ENCODE measurements around the gene IRAK2.
"Not testable (repeated sequence)": the region's sequence is repeated elsewhere in the genome, so short reads cannot be mapped to it uniquely, and the experiment has no call there.

Gene IRAK2

GRCh38 chr3:10173095-10173925, 8.6 kb downstream of the IRAK2 start:
- TF ChIP-seq CTCF (conservative IDR thresholded peaks at IDR 0.05; ENCODE audit: low read depth, low read length) = no peak
- DNase-seq (ENCODE audit: low read depth) = peak; percentile 59
- no peak overlapping the region for H3K4me3 ChIP-seq (ENCODE audit: low read depth, low read length)

GRCh38 chr3:10173926-10174435, 9.3 kb downstream of the IRAK2 start:
- H3K4me3 ChIP-seq (ENCODE audit: low read depth, low read length) = no peak overlapping the region
- DNase-seq (ENCODE audit: low read depth) = peak; percentile 98

GRCh38 chr3:10175334-10175733, 10.6 kb downstream of the IRAK2 start:
- DNase-seq (ENCODE audit: low read depth); H3K4me3 ChIP-seq (ENCODE audit: low read depth, low read length): not testable (repeated sequence)

More at GRCh38 chr3:10173926-10174435, 9.3 kb downstream of the IRAK2 start:
- no peak for TF ChIP-seq CTCF (conservative IDR thresholded peaks at IDR 0.05; ENCODE audit: low read depth, low read length)

GRCh38 chr3:10176150-10176549, 11.4 kb downstream of the IRAK2 start:
- H3K4me3 ChIP-seq (ENCODE audit: low read depth, low read length); DNase-seq (ENCODE audit: low read depth): not testable (repeated sequence)

- H3K4me3 ChIP-seq (ENCODE audit: low read depth, low read length) = no peak overlapping the region
- DNase-seq (ENCODE audit: low read depth) = no peak
- no peak for TF ChIP-seq CTCF (conservative IDR thresholded peaks at IDR 0.05; ENCODE audit: low read depth, low read length)
Observed at GRCh38 chr3:10177737-10178136, 13.0 kb downstream of the IRAK2 start.

- TF ChIP-seq CTCF (conservative IDR thresholded peaks at IDR 0.05; ENCODE audit: low read depth, low read length) = no peak
- H3K4me3 ChIP-seq (ENCODE audit: low read depth, low read length) = no peak overlapping the region
- DNase-seq (ENCODE audit: low read depth) = no peak
Observed at GRCh38 chr3:10178892-10179291, 14.2 kb downstream of the IRAK2 start.

- no peak for TF ChIP-seq CTCF (conservative IDR thresholded peaks at IDR 0.05; ENCODE audit: low read depth, low read length)
- DNase-seq (ENCODE audit: low read depth) = no peak
- no peak overlapping the region for H3K4me3 ChIP-seq (ENCODE audit: low read depth, low read length)
Observed at GRCh38 chr3:10180289-10180688, 15.6 kb downstream of the IRAK2 start.

- DNase-seq (ENCODE audit: low read depth) = no peak
- no peak overlapping the region for H3K4me3 ChIP-seq (ENCODE audit: low read depth, low read length)
- TF ChIP-seq CTCF (conservative IDR thresholded peaks at IDR 0.05; ENCODE audit: low read depth, low read length) = no peak
Observed at GRCh38 chr3:10180738-10181295, 16.1 kb downstream of the IRAK2 start.
